HPDE6-E6E7 (cell line): ENCODE data around the gene CBLB.

Source experiments
- DNase-seq: peaks from one replicate; pipeline ENCODE4 v3.0.0; 2011; ENCODE audit warnings: missing footprints; ENCODE audit errors: extremely low spot score

CBLB gene

GRCh38 chr3:105618556-105618955 lies 250.3 kb downstream of the CBLB start:
- no peak for DNase-seq

GRCh38 chr3:105616374-105617121 lies 252.3 kb downstream of the CBLB start:
- DNase-seq = no peak

- no peak for DNase-seq
Measured at GRCh38 chr3:105615814-105616213, 253.0 kb downstream of the CBLB start.

- DNase-seq = no peak
Measured at GRCh38 chr3:105614288-105615030, 254.4 kb downstream of the CBLB start.

- no peak for DNase-seq
Measured at GRCh38 chr3:105613120-105613519, 255.7 kb downstream of the CBLB start.

- peak; percentile 43 for DNase-seq
Measured at GRCh38 chr3:105611304-105612192, 257.3 kb downstream of the CBLB start.

GRCh38 chr3:105610473-105610872 lies 258.3 kb downstream of the CBLB start:
- DNase-seq = no peak

- no peak for DNase-seq
Measured at GRCh38 chr3:105608623-105609022, 260.2 kb downstream of the CBLB start.

GRCh38 chr3:105606016-105606415 lies 262.8 kb downstream of the CBLB start:
- DNase-seq = no peak
